Measurements from ENCODE around the gene SLC9A2. TPM values are rescaled to one million over a fixed set of nuclear protein-coding genes. Genes with fewer than 3 reads are reported as not detected.

The SLC9A2 gene
- under 0.01 and 0.19 TPM in 2 replicates for total RNA-seq

GRCh38 chr2:102619414-102620319 lies at the start of gene SLC9A2:
Gene SLC9A2 (plus strand): TSS chr2:102619553. CDS start chr2:102619849, 296 bp downstream.

Other genes starting within 250 kb of the SLC9A2 start
- gene IL18RAP, start 196.4 kb upstream of the SLC9A2 start, total RNA-seq, result not detected in 2 replicates
- gene SLC9A4, start 146.3 kb upstream of the SLC9A2 start, total RNA-seq, result not detected in 2 replicates
- gene TMEM182, start 142.5 kb downstream of the SLC9A2 start, total RNA-seq, result 3.3 and 4.1 TPM in 2 replicates